ENCODE results near the gene TMEM255A. TPM values are rescaled to one million over a fixed set of nuclear protein-coding genes. Genes with fewer than 3 reads are reported as not detected.

TMEM255A gene
- total and polyA plus RNA-seq, 5 experiments from 2014 or later: 0.23 to 0.95 (median 0.73) TPM; not detected in 2

- peak overlapping the region in 9 of 10 donors; percentile 1 to 73 (median 19) for H3K4me3 Mint-ChIP-seq
- no peaks in the 10 kb centered on the region for H3K9me3 Mint-ChIP-seq
- no peaks in the 10 kb centered on the region for H3K36me3 Mint-ChIP-seq
- ATAC-seq (peak; percentile 75 to 94), DNase-seq (peak in 5 of 10 donors; percentile 1 to 65 (median 37))
- H3K4me1 Mint-ChIP-seq: peaks cover 3 to 31% (median 14%) of the 10 kb centered on the region in 4 donors
- peak overlapping the region in 6 of 10 donors; percentile 26 to 70 (median 52) for H3K27ac Mint-ChIP-seq
- POLR2A ChIA-PET: interaction anchor here (0.7 to 1.5 kb wide), 3 partner anchors 20 to 159 kb away, joined by 3 to 6 read pairs (median 3); partner anchors contain the start of gene ZBTB33
- H3K27me3 Mint-ChIP-seq: peaks cover 0 to 12% (median 0%) of the 10 kb centered on the region in 5 donors
Measured at GRCh38 chrX:120302434-120302833, 8.8 kb downstream of the TMEM255A start.

GRCh38 chrX:120301960-120302359 lies 9.3 kb downstream of the TMEM255A start:
- peak overlapping the region in 5 of 10 donors; percentile 19 to 62 (median 45) for H3K27ac Mint-ChIP-seq
- no peaks in the 10 kb centered on the region for H3K36me3 Mint-ChIP-seq
- ATAC-seq (no peak), DNase-seq (no peak)
- peaks cover 3 to 31% (median 14%) of the 10 kb centered on the region in 4 donors for H3K4me1 Mint-ChIP-seq
- peaks cover 0 to 7% (median 0%) of the 10 kb centered on the region in 5 donors for H3K27me3 Mint-ChIP-seq
- no peaks in the 10 kb centered on the region for H3K9me3 Mint-ChIP-seq
- POLR2A ChIA-PET: interaction anchor here (0.8 to 1.5 kb wide), 2 partner anchors 20 to 51 kb away, joined by 3 to 6 read pairs; partner anchors contain the start of gene ZBTB33
- H3K4me3 Mint-ChIP-seq: peak overlapping the region in 6 of 10 donors; percentile 1 to 62 (median 44)

- H3K36me3 Mint-ChIP-seq: no peaks in the 10 kb centered on the region
- no peak for ATAC-seq
- H3K4me3 Mint-ChIP-seq: no peak overlapping the region
- no peaks in the 10 kb centered on the region for H3K9me3 Mint-ChIP-seq
- POLR2A ChIA-PET: interaction anchor here (0.8 to 1.5 kb wide), 2 partner anchors 20 to 51 kb away, joined by 3 to 6 read pairs; partner anchors contain the start of gene ZBTB33
- peaks cover 3 to 27% (median 14%) of the 10 kb centered on the region in 4 donors for H3K4me1 Mint-ChIP-seq
- no peak overlapping the region for H3K27ac Mint-ChIP-seq
- no peak for DNase-seq
- peaks cover 0 to 3% (median 0%) of the 10 kb centered on the region in 5 donors for H3K27me3 Mint-ChIP-seq
Measured at GRCh38 chrX:120301497-120301896, 9.8 kb downstream of the TMEM255A start.

- POLR2A ChIA-PET: interaction anchor here (1.1 kb wide), 1 partner anchor 9 kb away, joined by 3 read pairs; no protein-coding TSS in a partner anchor
- no peak for ATAC-seq
- no peak overlapping the region for H3K27ac Mint-ChIP-seq
- DNase-seq: no peak
- H3K4me3 Mint-ChIP-seq: no peak overlapping the region
- no peaks in the 10 kb centered on the region for H3K27me3 Mint-ChIP-seq
- H3K9me3 Mint-ChIP-seq: no peaks in the 10 kb centered on the region
- H3K36me3 Mint-ChIP-seq: no peaks in the 10 kb centered on the region
- H3K4me1 Mint-ChIP-seq: peaks cover 6 to 29% (median 18%) of the 10 kb centered on the region in 4 donors
Measured at GRCh38 chrX:120299928-120300327, 11.3 kb downstream of the TMEM255A start.

- no peaks in the 10 kb centered on the region for H3K27me3 Mint-ChIP-seq
- no peak overlapping the region for H3K4me3 Mint-ChIP-seq
- POLR2A ChIA-PET: interaction anchor here (1.3 kb wide), 1 partner anchor 47 kb away, joined by 3 read pairs; the partner anchor contains the start of gene ZBTB33
- H3K36me3 Mint-ChIP-seq: no peaks in the 10 kb centered on the region
- peaks cover 7 to 29% (median 19%) of the 10 kb centered on the region in 4 donors for H3K4me1 Mint-ChIP-seq
- H3K9me3 Mint-ChIP-seq: no peaks in the 10 kb centered on the region
- H3K27ac Mint-ChIP-seq: no peak overlapping the region
- DNase-seq (no peak), ATAC-seq (no peak)
Measured at GRCh38 chrX:120297923-120298322, 13.3 kb downstream of the TMEM255A start.

- Mint-ChIP-seq H3K27me3 (no peaks in the 10 kb centered on the region), H3K9me3 (no peaks in the 10 kb centered on the region), H3K27ac (peak overlapping the region in 3 of 10 donors; percentile 38 to 81 (median 48)), H3K4me1 (peaks cover 4 to 9% (median 7%) of the 10 kb centered on the region in 4 donors), H3K4me3 (peak overlapping the region in 1 of 10 donors; percentile 18), H3K36me3 (no peaks in the 10 kb centered on the region)
- no peak for DNase-seq
- ATAC-seq: no peak
- POLR2A ChIA-PET: interaction anchor here (0.6 kb wide), 1 partner anchor 25 kb away, joined by 3 read pairs; no protein-coding TSS in a partner anchor
Measured at GRCh38 chrX:120294651-120295050, 16.6 kb downstream of the TMEM255A start.

- no peaks in the 10 kb centered on the region for H3K36me3 Mint-ChIP-seq
- H3K9me3 Mint-ChIP-seq: no peaks in the 10 kb centered on the region
- H3K27me3 Mint-ChIP-seq: no peaks in the 10 kb centered on the region
- no peak overlapping the region for H3K4me3 Mint-ChIP-seq
- DNase-seq (no peak), ATAC-seq (no peak)
- POLR2A ChIA-PET: interaction anchor here (0.6 kb wide), 1 partner anchor 243 kb away, joined by 3 read pairs; no protein-coding TSS in a partner anchor
- H3K4me1 Mint-ChIP-seq: peaks cover 4 to 9% (median 7%) of the 10 kb centered on the region in 4 donors
- no peak overlapping the region for H3K27ac Mint-ChIP-seq
Measured at GRCh38 chrX:120293015-120293414, 18.2 kb downstream of the TMEM255A start.

- H3K36me3 Mint-ChIP-seq: no peaks in the 10 kb centered on the region
- no peak overlapping the region for H3K27ac Mint-ChIP-seq
- ATAC-seq (no peak), DNase-seq (no peak)
- POLR2A ChIA-PET: no interaction called here
- H3K9me3 Mint-ChIP-seq: no peaks in the 10 kb centered on the region
- H3K27me3 Mint-ChIP-seq: no peaks in the 10 kb centered on the region
- H3K4me1 Mint-ChIP-seq: peaks cover 4 to 15% (median 7%) of the 10 kb centered on the region in 4 donors
- no peak overlapping the region for H3K4me3 Mint-ChIP-seq
Measured at GRCh38 chrX:120291211-120291610, 20.1 kb downstream of the TMEM255A start.

- DNase-seq (no peak), ATAC-seq (no peak)
- Mint-ChIP-seq H3K9me3 (no peaks in the 10 kb centered on the region), H3K27ac (no peak overlapping the region), H3K4me1 (peaks cover 3 to 12% (median 5%) of the 10 kb centered on the region in 4 donors), H3K4me3 (no peak overlapping the region), H3K36me3 (no peaks in the 10 kb centered on the region), H3K27me3 (peaks cover 0 to 3% (median under 1%) of the 10 kb centered on the region in 5 donors)
- POLR2A ChIA-PET: interaction anchor here (0.8 kb wide), 1 partner anchor 19 kb away, joined by 5 read pairs; no protein-coding TSS in a partner anchor
Measured at GRCh38 chrX:120290107-120290506, 21.2 kb downstream of the TMEM255A start.

GRCh38 chrX:120287513-120288112 lies 23.6 kb downstream of the TMEM255A start:
- H3K27me3 Mint-ChIP-seq: peaks cover 0 to 15% (median 2%) of the 10 kb centered on the region in 5 donors
- H3K27ac Mint-ChIP-seq: no peak overlapping the region
- no peak for DNase-seq
- no peak for ATAC-seq
- POLR2A ChIA-PET: no interaction called here
- H3K4me3 Mint-ChIP-seq: no peak overlapping the region
- peaks cover 0 to 6% (median 2%) of the 10 kb centered on the region in 4 donors for H3K4me1 Mint-ChIP-seq
- H3K9me3 Mint-ChIP-seq: peaks cover 0 to 8% (median 0%) of the 10 kb centered on the region in 9 donors
- H3K36me3 Mint-ChIP-seq: no peaks in the 10 kb centered on the region

GRCh38 chrX:120286733-120287512 lies 24.3 kb downstream of the TMEM255A start:
- POLR2A ChIA-PET: no interaction called here
- Mint-ChIP-seq H3K9me3 (peaks cover 0 to 8% (median 0%) of the 10 kb centered on the region in 9 donors), H3K36me3 (no peaks in the 10 kb centered on the region), H3K27ac (no peak overlapping the region), H3K4me3 (no peak overlapping the region), H3K27me3 (peaks cover 0 to 15% (median 2%) of the 10 kb centered on the region in 5 donors), H3K4me1 (peaks cover 0 to 6% (median 2%) of the 10 kb centered on the region in 4 donors)
- no peak for DNase-seq
- no peak for ATAC-seq

- ATAC-seq: no peak
- DNase-seq: no peak
- Mint-ChIP-seq H3K27me3 (peaks cover 0 to 15% (median 2%) of the 10 kb centered on the region in 5 donors), H3K36me3 (no peaks in the 10 kb centered on the region), H3K4me1 (peaks cover 0 to 6% (median 2%) of the 10 kb centered on the region in 4 donors), H3K27ac (peak overlapping the region in 2 of 10 donors; percentile 18 to 65), H3K4me3 (no peak overlapping the region), H3K9me3 (peaks cover 0 to 8% (median 0%) of the 10 kb centered on the region in 9 donors)
- POLR2A ChIA-PET: no interaction called here
Measured at GRCh38 chrX:120282697-120283096, 28.6 kb downstream of the TMEM255A start.
